Measurements from ENCODE around the gene ADISSP. TPM values are rescaled to one million over a fixed set of nuclear protein-coding genes. Genes with fewer than 3 reads are reported as not detected.

ADISSP gene
- total and polyA plus RNA-seq, 2 of the 13 experiments (the other 11 are each of a cell fraction or from before 2014, with no cell fraction given), result 38.3 to 90.6 TPM

DNA sequence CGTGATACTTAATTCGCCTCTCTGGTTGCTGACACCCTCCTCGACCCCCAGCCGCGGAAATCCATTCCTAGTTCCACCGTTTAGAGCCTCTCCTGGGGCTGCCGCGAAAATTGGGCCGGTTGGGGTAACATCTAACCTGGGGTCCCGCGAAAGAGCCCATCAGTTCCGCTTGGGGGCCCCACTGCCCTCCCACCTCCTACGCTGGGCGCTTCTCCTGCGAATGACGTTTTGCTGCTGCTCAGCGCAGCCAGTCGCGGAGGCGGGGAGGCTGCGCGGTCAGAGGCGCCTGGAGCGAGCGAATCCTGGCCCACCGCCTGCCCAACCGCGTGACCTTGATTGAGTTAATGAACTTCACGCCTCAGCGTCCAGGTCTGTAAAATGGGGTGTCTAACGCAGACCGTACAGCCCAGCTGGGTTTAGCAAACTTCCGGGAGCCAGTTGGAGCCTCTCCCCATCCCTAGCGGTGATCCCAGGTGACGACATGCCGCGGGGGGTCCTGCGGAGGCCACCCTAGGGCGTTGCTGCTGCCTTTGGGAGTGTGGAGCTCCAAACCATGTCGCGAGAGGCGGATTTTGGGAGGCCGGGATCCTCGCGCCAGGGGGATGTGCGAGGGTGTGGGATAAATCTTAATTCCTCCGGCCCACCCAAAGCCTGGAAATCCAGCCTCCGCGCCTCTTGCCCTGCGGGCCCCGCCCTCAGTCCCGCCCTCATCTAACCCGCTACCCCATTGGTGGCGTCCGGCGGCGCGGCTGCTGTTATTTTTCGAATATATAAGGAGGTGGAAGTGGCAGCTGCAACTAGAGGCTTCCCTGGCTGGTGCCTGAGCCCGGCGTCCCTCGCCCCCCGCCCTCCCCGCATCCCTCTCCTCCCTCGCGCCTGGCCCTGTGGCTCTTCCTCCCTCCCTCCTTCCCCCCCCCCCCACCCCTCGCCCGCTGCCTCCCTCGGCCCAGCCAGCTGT is 28.2 kb upstream of the ADISSP start, which contains the start of gene CDC25B (continued):
- TF ChIP-seq ZNF3 (CRISPR knock-in tag; IDR thresholded peaks at IDR 0.05) (peak; percentile 88), ZNF749 (CRISPR knock-in tag; IDR thresholded peaks at IDR 0.05; ENCODE audit: borderline replicate concordance) (no peak; the same call in 1 of the 2 replicates), SRSF1 (optimal IDR thresholded peaks at IDR 0.05; ENCODE audit: low read depth, low read length) (peak; percentile 71), PRMT3 (CRISPR knock-in tag; IDR thresholded peaks at IDR 0.05; ENCODE audit: borderline replicate concordance, low read depth) (no peak), ZSCAN9 (CRISPR knock-in tag; IDR thresholded peaks at IDR 0.05; ENCODE audit: borderline replicate concordance) (peak; percentile 29; the same call in 1 of the 2 replicates), RORA (CRISPR knock-in tag; IDR thresholded peaks at IDR 0.05) (no peak), FOXP1 (IDR thresholded peaks at IDR 0.05) (no peak), FOXP1 (CRISPR knock-in tag; IDR thresholded peaks at IDR 0.05) (0 out of 2 replicates have a peak, but pooled peaks have one; percentile 4), GPN1 (CRISPR knock-in tag; IDR thresholded peaks at IDR 0.05; ENCODE audit: borderline replicate concordance) (no peak), ZNF839 (CRISPR knock-in tag; IDR thresholded peaks at IDR 0.05; ENCODE audit: borderline replicate concordance) (0 out of 2 replicates have a peak, but pooled peaks have one; percentile 38), ZNF282 (IDR thresholded peaks at IDR 0.05; ENCODE audit: partially characterized antibody) (no peak), ADNP (CRISPR knock-in tag; IDR thresholded peaks at IDR 0.05) (peak; percentile 90), AGO2 (optimal IDR thresholded peaks at IDR 0.05; ENCODE audit: low read depth, low read length) (peak; percentile 51), ZNF337 (CRISPR knock-in tag; IDR thresholded peaks at IDR 0.05; ENCODE audit: borderline replicate concordance, low read depth) (no peak), ATF7 (IDR thresholded peaks at IDR 0.05) (no peak), ATF7 (CRISPR knock-in tag; IDR thresholded peaks at IDR 0.05) (peak; percentile 93), HCFC1 (IDR thresholded peaks at IDR 0.05; ENCODE audit: low read depth, low read length) (no peak; the same call in 1 of the 2 replicates), EEA1 (CRISPR knock-in tag; IDR thresholded peaks at IDR 0.05; ENCODE audit: borderline replicate concordance) (no peak), KLF12 (CRISPR knock-in tag; IDR thresholded peaks at IDR 0.05; ENCODE audit: borderline replicate concordance) (peak; percentile 57; the same call in 1 of the 2 replicates)
- TF ChIP-seq, protein P1, sequence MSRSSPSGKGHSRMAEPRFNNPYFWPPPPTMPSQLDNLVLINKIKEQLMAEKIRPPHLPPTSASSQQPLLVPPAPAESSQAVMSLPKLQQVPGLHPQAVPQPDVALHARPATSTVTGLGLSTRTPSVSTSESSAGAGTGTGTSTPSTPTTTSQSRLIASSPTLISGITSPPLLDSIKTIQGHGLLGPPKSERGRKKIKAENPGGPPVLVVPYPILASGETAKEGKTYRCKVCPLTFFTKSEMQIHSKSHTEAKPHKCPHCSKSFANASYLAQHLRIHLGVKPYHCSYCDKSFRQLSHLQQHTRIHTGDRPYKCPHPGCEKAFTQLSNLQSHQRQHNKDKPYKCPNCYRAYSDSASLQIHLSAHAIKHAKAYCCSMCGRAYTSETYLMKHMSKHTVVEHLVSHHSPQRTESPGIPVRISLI (CRISPR knock-in tag; IDR thresholded peaks at IDR 0.05; ENCODE audit: borderline replicate concordance), result peak; percentile 59
- TF ChIP-seq, protein P2, sequence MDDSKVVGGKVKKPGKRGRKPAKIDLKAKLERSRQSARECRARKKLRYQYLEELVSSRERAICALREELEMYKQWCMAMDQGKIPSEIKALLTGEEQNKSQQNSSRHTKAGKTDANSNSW (CRISPR knock-in tag; IDR thresholded peaks at IDR 0.05; ENCODE audit: borderline replicate concordance), result 0 out of 2 replicates have a peak, but pooled peaks have one; percentile 52
- TF ChIP-seq, protein P3, sequence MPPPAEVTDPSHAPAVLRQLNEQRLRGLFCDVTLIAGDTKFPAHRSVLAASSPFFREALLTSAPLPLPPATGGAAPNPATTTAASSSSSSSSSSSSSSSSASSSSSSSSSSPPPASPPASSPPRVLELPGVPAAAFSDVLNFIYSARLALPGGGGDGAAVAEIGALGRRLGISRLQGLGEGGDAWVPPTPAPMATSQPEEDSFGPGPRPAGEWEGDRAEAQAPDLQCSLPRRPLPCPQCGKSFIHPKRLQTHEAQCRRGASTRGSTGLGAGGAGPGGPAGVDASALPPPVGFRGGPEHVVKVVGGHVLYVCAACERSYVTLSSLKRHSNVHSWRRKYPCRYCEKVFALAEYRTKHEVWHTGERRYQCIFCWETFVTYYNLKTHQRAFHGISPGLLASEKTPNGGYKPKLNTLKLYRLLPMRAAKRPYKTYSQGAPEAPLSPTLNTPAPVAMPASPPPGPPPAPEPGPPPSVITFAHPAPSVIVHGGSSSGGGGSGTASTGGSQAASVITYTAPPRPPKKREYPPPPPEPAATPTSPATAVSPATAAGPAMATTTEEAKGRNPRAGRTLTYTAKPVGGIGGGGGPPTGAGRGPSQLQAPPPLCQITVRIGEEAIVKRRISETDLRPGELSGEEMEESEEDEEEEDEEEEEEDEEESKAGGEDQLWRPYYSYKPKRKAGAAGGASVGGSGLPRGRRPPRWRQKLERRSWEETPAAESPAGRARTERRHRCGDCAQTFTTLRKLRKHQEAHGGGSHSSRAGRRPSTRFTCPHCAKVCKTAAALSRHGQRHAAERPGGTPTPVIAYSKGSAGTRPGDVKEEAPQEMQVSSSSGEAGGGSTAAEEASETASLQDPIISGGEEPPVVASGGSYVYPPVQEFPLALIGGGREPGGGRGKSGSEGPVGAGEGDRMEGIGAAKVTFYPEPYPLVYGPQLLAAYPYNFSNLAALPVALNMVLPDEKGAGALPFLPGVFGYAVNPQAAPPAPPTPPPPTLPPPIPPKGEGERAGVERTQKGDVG (CRISPR knock-in tag; IDR thresholded peaks at IDR 0.05; ENCODE audit: borderline replicate concordance), result peak; percentile 76
- TF ChIP-seq, protein P4, sequence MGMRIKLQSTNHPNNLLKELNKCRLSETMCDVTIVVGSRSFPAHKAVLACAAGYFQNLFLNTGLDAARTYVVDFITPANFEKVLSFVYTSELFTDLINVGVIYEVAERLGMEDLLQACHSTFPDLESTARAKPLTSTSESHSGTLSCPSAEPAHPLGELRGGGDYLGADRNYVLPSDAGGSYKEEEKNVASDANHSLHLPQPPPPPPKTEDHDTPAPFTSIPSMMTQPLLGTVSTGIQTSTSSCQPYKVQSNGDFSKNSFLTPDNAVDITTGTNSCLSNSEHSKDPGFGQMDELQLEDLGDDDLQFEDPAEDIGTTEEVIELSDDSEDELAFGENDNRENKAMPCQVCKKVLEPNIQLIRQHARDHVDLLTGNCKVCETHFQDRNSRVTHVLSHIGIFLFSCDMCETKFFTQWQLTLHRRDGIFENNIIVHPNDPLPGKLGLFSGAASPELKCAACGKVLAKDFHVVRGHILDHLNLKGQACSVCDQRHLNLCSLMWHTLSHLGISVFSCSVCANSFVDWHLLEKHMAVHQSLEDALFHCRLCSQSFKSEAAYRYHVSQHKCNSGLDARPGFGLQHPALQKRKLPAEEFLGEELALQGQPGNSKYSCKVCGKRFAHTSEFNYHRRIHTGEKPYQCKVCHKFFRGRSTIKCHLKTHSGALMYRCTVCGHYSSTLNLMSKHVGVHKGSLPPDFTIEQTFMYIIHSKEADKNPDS (CRISPR knock-in tag; IDR thresholded peaks at IDR 0.05), result peak; percentile 67; the same call in 1 of the 2 replicates

Measured in HepG2 (cell line).